H1 (cell line): Measurements from ENCODE around the gene PXDN. TPM values are rescaled to one million over a fixed set of nuclear protein-coding genes. Genes with fewer than 3 reads are reported as not detected.

Experiments
- CTCF ChIA-PET: fragments of 300-600 bp; sonication (Branson Sonifier 250); formaldehyde crosslinking; loops from one replicate; lab custom pipeline; 2021; ENCODE audit not compliant: partially characterized antibody; lab: Charles Lee
- POLR2A ChIA-PET: fragments of 300-600 bp; sonication (Branson Sonifier 250); formaldehyde crosslinking; loops from one replicate; lab custom pipeline; 2021; ENCODE audit warnings: inconsistent platforms; ENCODE audit not compliant: partially characterized antibody; lab: Charles Lee
- DNase-seq, 2 experiments: peaks; one replicate each; pipeline versions ENCODE4 v3.0.0 to v3.0.0-alpha.2; 2010 to 2022; ENCODE audit warnings: low spot score in 2 of 2, low read depth in 1 of 2, mixed read lengths in 1 of 2
- FAIRE-seq: peaks from 2 replicates; lab custom pipeline; 2011; peaks lifted over from hg19 to GRCh38; lab: Jason Lieb, UNC
- H2AFZ ChIP-seq: 2 replicates; pipeline ENCODE4 v1.8.1; 2012; ENCODE audit warnings: low read length, inconsistent platforms
- H2AK5ac ChIP-seq: 2 replicates; pipeline ENCODE4 v1.6.1; 2013; ENCODE audit warnings: low read depth, low read length
- H2BK120ac ChIP-seq: replicated peaks from 2 replicates; pipeline ENCODE3; 2013; ENCODE audit warnings: low read depth, low read length, inconsistent platforms
- H2BK12ac ChIP-seq: 2 replicates; pipeline ENCODE4 v1.6.1; 2013; ENCODE audit warnings: low read depth, low read length
- H2BK15ac ChIP-seq: 2 replicates; pipeline ENCODE4 v1.6.1; 2013; ENCODE audit warnings: low read length
- H2BK20ac ChIP-seq: 2 replicates; pipeline ENCODE4 v1.6.1; 2013; ENCODE audit warnings: low read length
- H2BK5ac ChIP-seq: 2 replicates; pipeline ENCODE4 v1.6.1; 2013; ENCODE audit warnings: low read depth, low read length
- H3K14ac ChIP-seq: 2 replicates; pipeline ENCODE4 v1.6.1; 2013; ENCODE audit warnings: inconsistent platforms; ENCODE audit not compliant: insufficient read length
- H3K18ac ChIP-seq: 2 replicates; pipeline ENCODE4 v1.6.1; 2013; ENCODE audit warnings: low read length; ENCODE audit errors: extremely low read depth
- H3K23ac ChIP-seq: 2 replicates; pipeline ENCODE4 v1.6.1; 2013; ENCODE audit warnings: inconsistent platforms; ENCODE audit not compliant: insufficient read length
- H3K23me2 ChIP-seq: 2 replicates; pipeline ENCODE4 v1.6.1; 2013; ENCODE audit warnings: low read depth, low read length
- H3K27ac ChIP-seq: 2 replicates; pipeline ENCODE4 v1.6.1; 2011; ENCODE audit warnings: low read depth, low read length, inconsistent platforms
- H3K27me3 ChIP-seq, 4 experiments: replicated peaks in 1 of 4; 1 replicate in 1 of 4; 2 replicates in 3 of 4; pipeline versions ENCODE4 v1.6.1 to v1.8.1; 2011 to 2013; ENCODE audit warnings: low read length in 3 of 4, mild to moderate bottlenecking in 3 of 4, inconsistent platforms in 2 of 4, mixed read lengths in 2 of 4, moderate library complexity in 1 of 4; ENCODE audit not compliant: control insufficient read depth in 3 of 4, insufficient read depth in 3 of 4; ENCODE audit errors: extremely low read depth in 1 of 4
- H3K36me3 ChIP-seq, 4 experiments: 2 replicates each; pipeline versions ENCODE4 v1.6.1 to v1.8.1; 2011 to 2013; ENCODE audit warnings: mild to moderate bottlenecking in 4 of 4, low read length in 3 of 4, moderate library complexity in 2 of 4, control low read depth in 1 of 4, inconsistent platforms in 1 of 4; ENCODE audit not compliant: insufficient read depth in 4 of 4, control insufficient read depth in 2 of 4
- H3K4ac ChIP-seq: replicated peaks from 2 replicates; pipeline ENCODE3; 2013; ENCODE audit warnings: low read length, low read depth, mixed read lengths, inconsistent platforms; ENCODE audit not compliant: insufficient read length
- H3K4me1 ChIP-seq, 4 experiments: replicated peaks in 1 of 4; 1 replicate in 1 of 4; 2 replicates in 3 of 4; pipeline versions ENCODE4 v1.6.1 to v1.8.1; 2011 to 2013; ENCODE audit warnings: low read length in 3 of 4, inconsistent platforms in 2 of 4, mixed read lengths in 1 of 4; ENCODE audit not compliant: insufficient read depth in 4 of 4, control insufficient read depth in 3 of 4
- H3K4me2 ChIP-seq, 2 experiments: 2 replicates each; pipeline versions ENCODE4 v1.6.1 to v1.8.1; 2011 to 2013; ENCODE audit warnings: low read depth in 2 of 2, low read length in 2 of 2, control low read depth in 1 of 2, inconsistent platforms in 1 of 2, mild to moderate bottlenecking in 1 of 2; ENCODE audit not compliant: insufficient read depth in 1 of 2
- H3K4me3 ChIP-seq, 4 experiments: fragments of 200-600, 300-600 bp in 1 of 4; sonication (generic), shearing (Covaris generic), sonication (Bioruptor Twin) in 1 of 4; 2 replicates each; pipeline versions ENCODE4 v1.5.1 to v1.8.1; 2011 to 2016; ENCODE audit warnings: low read length in 4 of 4, low read depth in 3 of 4, control low read depth in 2 of 4, inconsistent platforms in 2 of 4, mild to moderate bottlenecking in 2 of 4, mixed read lengths in 1 of 4, moderate library complexity in 1 of 4; ENCODE audit not compliant: insufficient read depth in 2 of 4; ENCODE audit errors: extremely low read depth in 1 of 4
- H3K56ac ChIP-seq: replicated peaks from 2 replicates; pipeline ENCODE3; 2013; ENCODE audit warnings: low read depth, mild to moderate bottlenecking, mixed read lengths, low read length, inconsistent platforms; ENCODE audit not compliant: insufficient read length
- H3K79me1 ChIP-seq: 2 replicates; pipeline ENCODE4 v1.6.1; 2013; ENCODE audit warnings: low read depth, low read length, control low read depth
- H3K79me2 ChIP-seq, 2 experiments: 2 replicates each; pipeline versions ENCODE4 v1.6.1 to v1.8.1; 2012 to 2013; ENCODE audit warnings: low read length in 2 of 2, mild to moderate bottlenecking in 2 of 2, inconsistent platforms in 1 of 2; ENCODE audit not compliant: insufficient read depth in 2 of 2, control insufficient read depth in 1 of 2
- H3K9ac ChIP-seq, 4 experiments: replicated peaks in 1 of 4; 1 replicate in 1 of 4; 2 replicates in 3 of 4; pipeline versions ENCODE4 v1.6.1 to v1.8.1; 2011 to 2013; ENCODE audit warnings: low read depth in 3 of 4, low read length in 3 of 4, control low read depth in 2 of 4, mild to moderate bottlenecking in 2 of 4, moderate library complexity in 2 of 4, inconsistent platforms in 1 of 4; ENCODE audit errors: extremely low read depth in 1 of 4
- H3K9me3 ChIP-seq, 2 experiments: 2 replicates each; pipeline versions ENCODE4 v1.6.1 to v1.8.1; 2012 to 2013; ENCODE audit warnings: mild to moderate bottlenecking in 2 of 2, moderate library complexity in 2 of 2, control low read depth in 1 of 2, inconsistent platforms in 1 of 2, low read depth in 1 of 2, low read length in 1 of 2, mixed read lengths in 1 of 2; ENCODE audit not compliant: insufficient read depth in 2 of 2
- H4K20me1 ChIP-seq, 2 experiments: replicated peaks in 1 of 2; 2 replicates each; pipeline versions ENCODE3 to v1.8.1; 2011 to 2013; ENCODE audit warnings: inconsistent platforms in 2 of 2, low read length in 2 of 2, mild to moderate bottlenecking in 1 of 2; ENCODE audit not compliant: insufficient read depth in 2 of 2, control insufficient read depth in 1 of 2
- H4K5ac ChIP-seq: 2 replicates; pipeline ENCODE4 v1.6.1; 2013; ENCODE audit warnings: low read length, low read depth, mixed read lengths, inconsistent platforms; ENCODE audit not compliant: insufficient read length
- H4K8ac ChIP-seq: 2 replicates; pipeline ENCODE4 v1.8.0; 2013; ENCODE audit warnings: mild to moderate bottlenecking, moderate library complexity, low read length, inconsistent platforms; ENCODE audit not compliant: insufficient read depth; ENCODE audit errors: extremely low read depth
- H4K91ac ChIP-seq: replicated peaks from 2 replicates; pipeline ENCODE3; 2013; ENCODE audit warnings: low read length, mixed read lengths, inconsistent platforms; ENCODE audit not compliant: insufficient read length
- POLR2AphosphoS5 ChIP-seq: IDR thresholded peaks from 2 replicates; pipeline ENCODE4 v1.6.1; 2011; ENCODE audit warnings: low read depth, low read length
- WGBS, 2 experiments: shearing (Covaris generic) in 1 of 2; methylation state at CpG; one replicate each; pipeline versions ENCODE4 v1.1.6 to v1.1.7; 2013 to 2015; ENCODE audit warnings: low lambda C conversion rate in 2 of 2, mixed read lengths in 2 of 2, inconsistent platforms in 1 of 2, low coverage in 1 of 2, missing lambda C conversion rate in 1 of 2; ENCODE audit not compliant: insufficient replicate concordance in 2 of 2, insufficient coverage in 1 of 2, insufficient read length in 1 of 2; ENCODE audit errors: extremely low coverage in 1 of 2, missing lambda C conversion rate in 1 of 2; 5-methylcytosine and 5-hydroxymethylcytosine counted together
- polyA plus RNA-seq, 7 experiments: library from polyadenylated mRNA; depleted of rRNA in 3 of 7; stranded (reverse) in 5 of 7; unstranded in 2 of 7; fragments of >200 nt in 5 of 7; fragments of 200-250 nt in 2 of 7; gene quantifications; 1 replicate in 5 of 7; 2 replicates in 1 of 7; 4 replicates in 1 of 7; pipeline versions ENCODE4 v1.2.1 to v1.2.3, GENCODE V29; 2011 to 2013; ENCODE audit warnings: missing spikeins in 2 of 7, mixed read lengths in 2 of 7
- total RNA-seq: library from RNA; stranded (reverse); fragmentation: NEBNext Ultra II Directional; extraction: Animal tissue kit (Norgen Biotek cat#: 25700); gene quantifications from 2 replicates; pipeline ENCODE4 v1.2.1, GENCODE V29; 2021

The PXDN gene
- total and polyA plus RNA-seq, 2 of the 8 experiments (the other 6 are each of a cell fraction or from before 2014, with no cell fraction given): 104 to 141 TPM

GRCh38 chr2:1621501-1621900 lies 122.8 kb downstream of the PXDN start:
- FAIRE-seq: no peak
- no peak for DNase-seq
- WGBS, 2 experiments: 91% methylated on average over 13 of the region's 13 CpGs; no CpG with 5 or more reads in 1 of the 2 experiments
- H2BK5ac ChIP-seq: peak overlapping the region; percentile 71; the same call in 1 of the 2 replicates
- no peaks in the 10 kb centered on the region for H4K20me1 ChIP-seq
- H3K9ac ChIP-seq: no peak overlapping the region
- H3K36me3 ChIP-seq: peaks cover 0 to 6% (median 0%) of the 10 kb centered on the region in 4 experiments; a peak in 4 of 8 replicates
- ChIA-PET CTCF (interaction anchor here (2.5 kb wide), 1 partner anchor 20 kb away, joined by 8 read pairs; no protein-coding TSS in a partner anchor), POLR2A (interaction anchor here (1.3 kb wide), 1 partner anchor 35 kb away, joined by 3 read pairs; no protein-coding TSS in a partner anchor)
- no peak overlapping the region for H3K27ac ChIP-seq
- H3K23ac ChIP-seq: no peak overlapping the region
- peaks cover 7 to 31% (median 21%) of the 10 kb centered on the region in 4 experiments for H3K4me1 ChIP-seq
- no peak overlapping the region for H3K18ac ChIP-seq
- no peak overlapping the region for H3K56ac ChIP-seq
- H3K79me1 ChIP-seq: no peaks in the 10 kb centered on the region
- no peaks in the 10 kb centered on the region for H3K9me3 ChIP-seq
- H2BK15ac ChIP-seq: no peak overlapping the region
- H2BK20ac ChIP-seq: no peak overlapping the region
- no peak overlapping the region for H4K5ac ChIP-seq
- H3K79me2 ChIP-seq: 0 out of 4 replicates have a peak, but pooled peaks cover 0 to 3% of the 10 kb centered on the region in 2 experiments
- H3K14ac ChIP-seq: no peak overlapping the region
- H4K8ac ChIP-seq: no peak overlapping the region
- H3K4me2 ChIP-seq: no peak overlapping the region
- no peak overlapping the region for H2BK12ac ChIP-seq
- no peak for TF ChIP-seq POLR2AphosphoS5
- H4K91ac ChIP-seq: no peak overlapping the region
- H2AFZ ChIP-seq: no peak overlapping the region
- H2BK120ac ChIP-seq: no peak overlapping the region
- no peak overlapping the region for H3K4me3 ChIP-seq
- no peak overlapping the region for H3K4ac ChIP-seq
- peaks cover 2% of the 10 kb centered on the region; the same call in 1 of the 2 replicates for H3K23me2 ChIP-seq
- H3K27me3 ChIP-seq: no peaks in the 10 kb centered on the region; a peak in 1 of 7 replicates
- H2AK5ac ChIP-seq: no peak overlapping the region
